Measurements from ENCODE around the gene GFOD1.

Gene GFOD1

DNA sequence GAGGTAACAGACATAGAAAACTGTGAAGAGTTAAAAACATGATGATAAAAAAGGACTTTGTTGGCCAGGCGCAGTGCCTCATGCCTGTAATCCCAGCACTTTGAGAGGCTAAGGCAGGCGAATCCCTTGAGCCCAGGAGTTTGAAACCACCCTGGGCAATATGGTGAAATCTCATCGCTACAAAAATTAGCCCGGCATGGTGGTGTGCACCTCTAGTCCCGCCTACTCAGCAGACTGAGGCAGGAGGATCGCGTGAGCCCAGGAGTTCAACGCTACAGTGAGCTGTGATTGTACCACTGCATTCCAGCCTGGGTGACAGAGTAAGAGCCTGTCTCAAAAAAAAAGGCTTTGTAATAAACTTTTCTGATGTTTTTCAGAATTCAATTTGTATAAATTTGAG, 60.1 kb downstream of the GFOD1 start:
- no peak for DNase-seq (ENCODE audit: low read depth in 2 of 2, low spot score in 1 of 2)

DNA sequence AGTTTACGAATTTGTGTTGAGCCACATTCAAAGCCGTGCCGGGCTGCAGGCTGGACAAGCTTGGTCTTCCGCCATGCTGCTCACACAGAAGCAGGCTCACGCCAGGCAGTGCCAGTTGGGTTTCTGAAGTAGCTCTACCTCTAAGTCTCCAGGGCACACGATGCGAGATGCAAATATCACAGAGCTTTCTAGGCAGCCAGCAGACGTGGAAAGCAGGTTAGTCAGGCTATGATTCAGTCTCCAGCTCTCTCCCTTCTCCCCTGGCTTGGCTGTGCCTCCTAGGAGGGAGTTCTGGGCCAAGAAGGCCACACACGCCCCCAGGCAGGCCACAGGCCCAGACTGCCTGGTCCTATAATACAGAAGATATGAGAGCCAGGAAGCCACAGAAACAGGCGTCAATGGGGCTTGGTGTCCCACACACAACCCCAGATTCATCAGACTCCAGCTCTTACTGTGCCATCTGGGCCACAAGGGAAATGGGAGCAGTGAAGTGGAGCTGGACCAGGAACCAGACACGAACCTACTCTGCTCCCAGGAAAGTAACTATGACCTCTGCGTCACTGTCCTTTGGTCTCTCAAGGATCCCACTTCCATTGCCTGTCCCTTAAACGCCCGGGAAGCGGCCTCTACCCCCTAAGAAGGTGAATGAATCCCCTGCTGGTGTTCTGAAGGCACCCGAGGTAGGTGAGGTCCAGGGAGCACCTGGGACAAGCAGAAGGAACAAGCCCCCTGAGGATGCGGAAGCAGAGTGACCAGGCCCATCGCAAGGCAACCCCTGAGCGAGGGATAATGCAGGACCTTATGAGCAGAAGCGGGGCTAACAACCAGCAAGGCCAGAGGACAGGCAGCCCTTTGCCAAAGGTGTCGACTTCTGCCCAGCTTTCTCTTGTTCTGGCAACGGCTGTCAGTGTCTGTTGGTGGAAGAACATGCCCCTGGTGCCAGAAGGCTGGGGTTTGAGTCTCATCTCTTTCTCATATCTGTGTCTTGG, 61.2 kb downstream of the GFOD1 start:
- no peak for DNase-seq (ENCODE audit: low read depth in 2 of 2, low spot score in 1 of 2)

DNA sequence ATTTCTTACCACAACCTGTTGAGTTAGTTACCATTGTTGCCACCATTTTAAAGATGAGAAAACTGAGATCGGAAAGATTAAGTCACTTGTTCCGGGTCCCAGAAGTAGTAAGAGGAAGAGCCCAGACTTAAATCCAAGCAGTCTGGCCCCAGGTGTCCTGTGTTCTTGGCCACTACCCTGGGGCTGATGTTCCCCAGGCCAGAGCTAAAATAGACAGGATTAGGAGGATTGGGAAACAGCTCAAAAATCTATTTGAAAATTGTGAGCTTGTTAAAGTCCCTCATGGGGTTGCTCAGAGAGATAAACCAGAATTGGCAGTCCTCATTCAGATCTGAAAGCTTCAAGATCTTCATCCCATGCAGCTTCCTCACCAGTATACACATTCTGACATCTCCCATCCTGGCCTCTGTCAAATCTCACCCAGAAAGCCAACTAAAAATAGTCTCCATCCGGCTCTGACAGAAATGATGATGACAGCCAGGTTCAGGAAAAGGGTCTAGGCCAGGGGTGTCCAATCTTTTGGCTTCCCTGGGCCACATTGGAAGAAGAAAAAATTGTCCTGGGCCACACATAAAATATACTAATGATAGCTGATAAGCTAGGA, 62.0 kb downstream of the GFOD1 start:
- no peak for DNase-seq (ENCODE audit: low read depth in 2 of 2, low spot score in 1 of 2)

DNA sequence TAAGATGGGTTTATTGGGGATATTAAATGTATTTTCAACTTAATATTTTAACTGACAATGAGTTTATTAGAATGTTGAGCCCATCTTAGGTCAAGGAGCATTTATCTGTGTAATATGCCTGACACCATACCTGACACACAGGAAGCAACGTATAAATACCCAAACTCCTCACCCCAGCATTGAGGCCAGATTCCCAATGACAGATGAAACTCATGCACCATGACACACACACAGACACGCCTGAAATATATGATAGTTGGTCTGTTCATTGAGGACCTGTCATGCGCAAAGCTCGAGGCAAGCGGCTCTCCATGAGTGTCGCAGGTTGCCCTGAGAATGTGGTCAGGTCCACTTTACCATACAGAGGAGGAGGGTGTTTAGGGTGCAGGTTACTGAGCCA, 64.1 kb downstream of the GFOD1 start:
- DNase-seq (ENCODE audit: low read depth in 2 of 2, low spot score in 1 of 2): no peak

GRCh38 chr6:13422681-13423221, 64.6 kb downstream of the GFOD1 start:
- DNase-seq (ENCODE audit: low read depth in 2 of 2, low spot score in 1 of 2): no peak

DNA sequence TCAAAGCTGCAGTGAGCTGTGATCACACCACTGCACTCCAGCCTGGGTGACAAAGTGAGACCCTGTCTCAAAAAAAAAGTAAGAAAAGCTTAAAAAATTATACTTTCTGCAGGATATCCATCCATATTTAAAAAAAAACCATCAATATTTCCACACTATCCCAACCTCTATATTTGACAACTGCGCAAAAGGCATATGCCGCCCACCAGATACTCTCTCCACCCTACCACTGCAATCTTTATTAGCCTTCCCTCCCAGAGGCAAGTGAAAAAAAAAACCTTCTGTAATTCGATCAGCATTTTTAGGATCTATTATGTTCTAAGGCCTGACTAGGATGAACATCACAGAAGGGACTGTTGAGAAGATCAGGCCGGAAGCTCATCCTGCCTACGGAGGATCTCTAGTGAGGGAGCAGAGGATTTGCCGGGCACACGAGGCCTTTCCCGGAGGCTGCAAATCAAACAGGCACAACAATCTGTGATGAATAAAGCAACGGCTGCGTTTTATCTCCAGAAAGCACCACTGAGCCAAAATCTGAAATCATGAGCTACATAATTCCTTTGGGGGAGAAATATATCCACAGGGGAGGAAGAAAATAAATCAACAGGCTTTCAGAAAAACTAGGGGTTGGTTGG, 65.9 kb downstream of the GFOD1 start:
- DNase-seq (ENCODE audit: low read depth in 2 of 2, low spot score in 1 of 2): no peak

- no peak for DNase-seq (ENCODE audit: low read depth in 2 of 2, low spot score in 1 of 2)
Measured at GRCh38 chr6:13420269-13420668, 67.1 kb downstream of the GFOD1 start.

DNA sequence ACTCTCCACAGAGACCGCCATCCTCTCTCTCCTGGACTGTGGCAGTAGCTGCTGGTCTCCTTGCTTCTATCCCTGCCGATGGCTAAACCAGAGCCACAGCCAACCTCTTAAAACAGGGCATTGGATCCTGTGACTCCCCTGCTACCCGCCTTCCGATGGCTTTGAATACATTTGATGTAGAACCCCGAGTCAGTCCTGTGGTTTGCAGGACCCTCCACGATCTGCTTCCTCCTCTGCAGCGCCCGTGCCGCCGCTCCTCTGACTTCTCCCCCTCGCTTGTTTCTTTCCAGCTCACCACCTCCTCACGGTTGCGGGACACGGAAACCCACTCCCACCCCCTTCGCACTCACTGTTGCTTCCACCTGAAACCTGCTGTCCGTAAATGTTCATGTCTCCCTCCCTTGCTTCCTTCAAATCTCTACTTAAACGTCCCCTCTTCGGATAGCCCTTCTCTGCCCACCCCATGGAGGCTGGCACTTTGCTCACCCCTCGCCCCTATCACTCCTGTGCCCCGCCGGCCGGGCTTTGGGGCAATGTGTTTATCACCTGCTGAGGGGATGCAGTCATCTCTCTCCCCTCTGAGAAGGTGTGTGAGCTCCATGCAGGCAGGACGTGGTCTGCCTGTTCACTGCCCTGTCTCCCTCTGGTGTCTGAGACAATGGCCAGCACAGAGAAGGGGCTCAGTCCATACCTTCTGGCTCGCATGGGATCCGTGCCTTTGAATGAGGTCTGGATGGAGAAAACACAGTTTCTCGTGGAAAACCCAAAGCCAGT, 67.8 kb downstream of the GFOD1 start:
- DNase-seq (ENCODE audit: low read depth in 2 of 2, low spot score in 1 of 2): no peak

GRCh38 chr6:13418844-13419243, 68.6 kb downstream of the GFOD1 start:
- no peak for DNase-seq (ENCODE audit: low read depth in 2 of 2, low spot score in 1 of 2)

DNA sequence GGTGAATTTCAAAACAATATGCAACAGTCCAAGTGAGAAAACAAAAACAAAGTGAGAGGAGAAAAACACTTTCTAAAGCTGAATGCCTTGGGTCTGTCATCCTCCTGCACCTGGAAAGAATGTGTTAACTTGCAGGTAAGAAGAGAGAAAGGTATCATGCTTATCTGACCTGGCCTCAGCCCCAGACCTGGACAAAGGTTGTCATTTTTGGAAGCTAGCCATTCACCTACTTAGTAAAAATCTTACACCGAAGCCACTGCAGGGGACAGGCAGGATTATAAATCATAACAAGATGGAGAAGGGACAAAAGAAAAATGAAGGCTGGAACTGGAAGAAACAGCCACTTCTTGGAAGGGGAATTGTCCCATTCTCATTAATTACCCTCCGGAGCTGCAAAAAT, 69.4 kb downstream of the GFOD1 start:
- no peak for DNase-seq (ENCODE audit: low read depth in 2 of 2, low spot score in 1 of 2)

DNA sequence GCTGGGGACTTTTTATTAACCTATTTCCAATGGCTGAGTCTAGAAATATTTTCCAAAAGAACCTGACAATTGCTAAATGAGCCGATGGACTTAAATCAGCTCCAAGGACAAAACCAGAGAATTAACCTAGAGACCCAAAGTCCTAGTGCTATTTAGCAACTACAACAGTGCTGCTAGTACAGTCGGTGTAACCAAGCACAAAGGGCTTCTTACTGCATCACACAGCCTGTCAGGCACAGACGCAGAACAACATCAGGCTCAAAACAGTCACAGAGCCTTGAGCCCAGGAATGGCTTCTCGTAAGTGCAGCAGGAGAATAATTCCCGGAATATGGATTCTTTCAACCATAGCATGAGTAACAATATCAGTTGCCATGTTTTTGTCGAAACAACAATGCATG, 70.0 kb downstream of the GFOD1 start:
- DNase-seq (ENCODE audit: low read depth in 2 of 2, low spot score in 1 of 2): no peak

GRCh38 chr6:13415283-13415682, 72.1 kb downstream of the GFOD1 start:
- no peak for DNase-seq (ENCODE audit: low read depth in 2 of 2, low spot score in 1 of 2)

DNA sequence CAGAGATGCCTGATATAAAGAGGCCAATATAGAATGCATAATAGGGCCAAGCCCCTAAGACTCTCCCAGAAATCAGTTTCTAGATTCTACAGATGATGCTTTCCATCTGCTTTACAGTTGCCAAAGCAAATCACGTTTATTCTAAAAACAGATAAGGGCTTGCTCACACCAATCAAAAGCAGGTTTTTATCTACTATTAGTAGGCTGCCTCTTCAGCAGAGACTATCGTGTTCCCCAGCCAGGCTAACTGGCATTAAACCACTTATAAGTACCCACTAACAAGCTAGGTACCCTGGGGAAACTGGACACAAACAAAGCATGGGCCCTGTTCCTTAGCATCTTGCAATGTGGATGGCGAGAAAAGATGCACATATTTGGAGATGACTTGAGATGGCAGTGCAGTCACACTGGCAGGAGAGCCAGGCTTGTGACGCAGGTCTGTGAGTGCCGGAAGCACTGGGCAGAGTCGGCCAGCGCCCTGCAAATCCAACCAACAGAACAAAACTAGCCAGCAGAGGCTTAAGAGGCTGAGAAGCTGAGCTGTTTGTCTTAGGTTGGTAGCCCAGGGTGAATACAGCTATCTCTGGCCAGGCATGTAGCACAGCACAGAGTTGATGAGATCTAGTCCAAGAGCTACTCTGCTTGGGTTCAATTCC, 73.4 kb downstream of the GFOD1 start:
- no peak for DNase-seq (ENCODE audit: low read depth in 2 of 2, low spot score in 1 of 2)

- no peak for DNase-seq (ENCODE audit: low read depth in 2 of 2, low spot score in 1 of 2)
Measured at GRCh38 chr6:13413466-13413862, 73.9 kb downstream of the GFOD1 start.

- DNase-seq (ENCODE audit: low read depth in 2 of 2, low spot score in 1 of 2): no peak
Measured at GRCh38 chr6:13412639-13413465, 74.5 kb downstream of the GFOD1 start.

DNA sequence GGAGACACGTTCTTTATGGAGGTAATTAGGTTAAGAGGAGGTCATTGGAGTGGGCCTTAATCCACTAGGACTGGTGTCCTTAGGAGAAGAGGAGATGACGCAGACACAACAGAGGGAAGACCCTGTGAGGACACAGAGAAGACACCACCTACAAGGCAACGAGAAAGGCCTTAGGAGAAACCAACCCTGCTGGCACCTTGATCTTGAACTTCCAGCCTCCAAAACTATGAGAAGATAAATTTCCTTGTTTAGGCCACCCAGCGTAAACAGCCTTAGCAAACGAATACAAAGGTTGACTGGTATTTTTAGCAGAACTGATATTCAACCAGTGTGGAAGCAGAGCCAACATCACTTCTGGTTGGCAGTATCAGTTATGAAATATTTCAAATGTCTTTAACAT, 75.2 kb downstream of the GFOD1 start:
- DNase-seq (ENCODE audit: low read depth in 2 of 2, low spot score in 1 of 2): no peak

DNA sequence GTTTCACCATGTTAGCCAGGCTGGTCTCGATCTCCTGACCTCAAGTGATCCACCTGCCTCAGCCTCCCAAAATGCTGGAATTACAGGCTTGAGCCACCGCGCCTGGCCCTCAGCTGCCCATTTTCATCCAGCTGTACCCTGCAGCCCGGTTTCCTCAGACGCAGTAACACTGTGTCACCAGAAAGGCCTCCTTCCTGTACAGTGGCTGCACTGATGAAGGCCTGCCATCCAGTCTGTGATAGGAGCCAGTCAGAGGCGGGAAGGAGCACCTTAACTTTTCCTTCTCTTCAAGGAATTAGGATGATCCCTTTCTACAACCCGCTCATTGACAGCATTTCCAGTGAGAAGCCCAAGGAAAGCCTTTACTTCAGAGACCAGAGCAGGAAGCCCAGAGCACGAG, 75.9 kb downstream of the GFOD1 start:
- DNase-seq (ENCODE audit: low read depth in 2 of 2, low spot score in 1 of 2): no peak

DNA sequence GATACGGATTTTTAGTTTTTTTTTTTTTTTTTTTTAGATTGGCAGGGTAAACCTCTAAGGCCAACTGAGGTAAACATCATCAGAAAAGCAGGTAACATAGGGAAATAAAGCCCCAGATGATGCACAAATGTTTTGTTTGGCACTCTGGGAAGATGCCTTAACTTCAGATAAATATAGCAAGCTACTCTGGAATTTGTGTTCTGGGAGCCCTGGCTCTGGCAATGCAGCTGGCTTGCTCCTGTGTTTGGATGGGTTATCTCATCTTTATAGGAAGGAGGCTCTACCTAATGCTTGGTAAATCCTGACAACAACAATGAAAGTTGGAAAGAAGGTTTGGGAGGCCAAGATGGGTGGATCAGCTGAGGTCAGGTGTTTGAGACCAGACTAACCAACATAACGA, 77.4 kb downstream of the GFOD1 start:
- DNase-seq (ENCODE audit: low read depth in 2 of 2, low spot score in 1 of 2): no peak
